CD4-positive, alpha-beta T cell treated with Interferon alpha-2 for 1 hour (primary cell): Measurements from ENCODE around the gene ERC2.

Experiments used
- DNase-seq, 2 donors: peaks; one replicate each; pipeline ENCODE4 v3.0.0-alpha.2; 2020 to 2022

ERC2 gene

GRCh38 chr3:55691141-55691540, 777.1 kb downstream of the ERC2 start:
- no peak for DNase-seq

- no peak for DNase-seq
Measured at GRCh38 chr3:55690726-55691125, 777.5 kb downstream of the ERC2 start.

GRCh38 chr3:55690177-55690576, 778.1 kb downstream of the ERC2 start:
- DNase-seq: no peak

- no peak for DNase-seq
Measured at GRCh38 chr3:55688154-55688553, 780.1 kb downstream of the ERC2 start.

GRCh38 chr3:55687526-55687925, 780.7 kb downstream of the ERC2 start:
- DNase-seq: no peak

- DNase-seq: no peak
Measured at GRCh38 chr3:55686426-55687254, 781.6 kb downstream of the ERC2 start.

- DNase-seq: no peak
Measured at GRCh38 chr3:55683666-55684270, 784.5 kb downstream of the ERC2 start.

- DNase-seq: no peak
Measured at GRCh38 chr3:55682461-55682860, 785.8 kb downstream of the ERC2 start.

- no peak for DNase-seq
Measured at GRCh38 chr3:55678546-55679216, 789.6 kb downstream of the ERC2 start.

GRCh38 chr3:55676643-55677042, 791.6 kb downstream of the ERC2 start:
- no peak for DNase-seq

- DNase-seq: no peak
Measured at GRCh38 chr3:55675478-55675877, 792.8 kb downstream of the ERC2 start.

- DNase-seq: no peak
Measured at GRCh38 chr3:55673764-55674163, 794.5 kb downstream of the ERC2 start.

- DNase-seq: no peak
Measured at GRCh38 chr3:55669133-55669532, 799.1 kb downstream of the ERC2 start.

- DNase-seq: no peak
Measured at GRCh38 chr3:55668359-55668758, 799.9 kb downstream of the ERC2 start.

GRCh38 chr3:55664387-55664786, 803.9 kb downstream of the ERC2 start:
- DNase-seq: peak in 1 of 2 donors; percentile 4

GRCh38 chr3:55662683-55663082, 805.6 kb downstream of the ERC2 start:
- no peak for DNase-seq

- DNase-seq: no peak
Measured at GRCh38 chr3:55661571-55661970, 806.7 kb downstream of the ERC2 start.

GRCh38 chr3:55661141-55661540, 807.1 kb downstream of the ERC2 start:
- no peak for DNase-seq

- no peak for DNase-seq
Measured at GRCh38 chr3:55660642-55661041, 807.6 kb downstream of the ERC2 start.

GRCh38 chr3:55659701-55660100, 808.6 kb downstream of the ERC2 start:
- DNase-seq: no peak

GRCh38 chr3:55658690-55659562, 809.3 kb downstream of the ERC2 start:
- no peak for DNase-seq

GRCh38 chr3:55658270-55658669, 810.0 kb downstream of the ERC2 start:
- no peak for DNase-seq

- DNase-seq: no peak
Measured at GRCh38 chr3:55655544-55655943, 812.7 kb downstream of the ERC2 start.
